Urothelium cell line (cell line): Measurements from ENCODE around the gene IMP3.
A peak's percentile ranks its signal among the peaks of the same experiment; 100 is the strongest.

ENCODE experiments used
- DNase-seq: peaks from one replicate; pipeline ENCODE4 v3.0.0; 2011; ENCODE audit warnings: low spot score, mixed read lengths
- FAIRE-seq: peaks from 2 replicates; lab custom pipeline; 2011; peaks lifted over from hg19 to GRCh38; lab: Jason Lieb, UNC

IMP3 gene

GRCh38 chr15:75673426-75674235, 33.6 kb upstream of the IMP3 start:
- DNase-seq = peak; percentile 52
- peak; percentile 63 for FAIRE-seq

- DNase-seq (peak; percentile 67), FAIRE-seq (peak; percentile 32)
Measured at GRCh38 chr15:75672646-75673425, 32.8 kb upstream of the IMP3 start.

DNA sequence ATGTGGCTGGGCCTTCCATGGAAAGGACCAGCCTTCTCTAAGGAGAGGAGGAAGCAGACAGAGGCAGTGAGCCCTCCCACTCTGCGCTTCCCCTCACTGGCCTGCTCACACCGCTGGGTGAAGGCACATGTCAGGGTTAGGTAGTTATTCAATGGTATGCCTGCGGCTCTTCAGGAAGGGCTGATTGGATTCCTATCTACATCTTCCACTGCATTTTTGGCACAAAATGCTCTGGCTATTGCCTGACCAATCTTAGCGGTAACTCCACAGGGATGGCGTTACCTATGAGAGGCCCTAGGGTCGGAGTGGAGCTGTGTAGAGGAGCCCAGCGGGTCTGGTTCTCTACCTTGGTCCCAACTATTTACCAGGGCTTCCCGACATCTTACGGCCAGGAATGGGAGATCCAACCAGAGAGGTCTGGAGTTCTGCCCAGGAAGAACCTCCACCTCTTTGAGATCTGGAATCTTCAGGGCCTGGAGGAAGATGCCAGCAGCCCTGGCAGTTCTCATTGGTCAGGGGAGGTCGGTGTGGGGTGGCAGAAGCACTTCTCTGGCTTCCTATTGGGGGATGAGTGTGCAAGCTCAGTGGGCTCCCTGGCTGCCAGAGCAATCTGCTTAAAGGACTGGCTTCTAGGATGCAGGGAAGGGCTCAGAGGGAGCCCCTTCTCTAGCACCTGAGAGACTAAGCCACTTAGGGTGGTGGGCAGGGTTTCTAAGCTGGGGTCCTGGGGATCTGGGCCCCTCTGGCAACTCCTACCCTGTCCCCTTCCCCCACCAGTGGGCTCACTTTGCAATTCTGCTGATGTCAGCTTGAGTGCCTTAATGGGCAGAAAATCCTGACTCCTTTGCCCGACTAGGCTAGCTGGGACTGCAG, 31.9 kb upstream of the IMP3 start:
- no peak for FAIRE-seq
- no peak for DNase-seq

- no peak for FAIRE-seq
- no peak for DNase-seq
Measured at GRCh38 chr15:75669879-75670212, 29.8 kb upstream of the IMP3 start.

DNA sequence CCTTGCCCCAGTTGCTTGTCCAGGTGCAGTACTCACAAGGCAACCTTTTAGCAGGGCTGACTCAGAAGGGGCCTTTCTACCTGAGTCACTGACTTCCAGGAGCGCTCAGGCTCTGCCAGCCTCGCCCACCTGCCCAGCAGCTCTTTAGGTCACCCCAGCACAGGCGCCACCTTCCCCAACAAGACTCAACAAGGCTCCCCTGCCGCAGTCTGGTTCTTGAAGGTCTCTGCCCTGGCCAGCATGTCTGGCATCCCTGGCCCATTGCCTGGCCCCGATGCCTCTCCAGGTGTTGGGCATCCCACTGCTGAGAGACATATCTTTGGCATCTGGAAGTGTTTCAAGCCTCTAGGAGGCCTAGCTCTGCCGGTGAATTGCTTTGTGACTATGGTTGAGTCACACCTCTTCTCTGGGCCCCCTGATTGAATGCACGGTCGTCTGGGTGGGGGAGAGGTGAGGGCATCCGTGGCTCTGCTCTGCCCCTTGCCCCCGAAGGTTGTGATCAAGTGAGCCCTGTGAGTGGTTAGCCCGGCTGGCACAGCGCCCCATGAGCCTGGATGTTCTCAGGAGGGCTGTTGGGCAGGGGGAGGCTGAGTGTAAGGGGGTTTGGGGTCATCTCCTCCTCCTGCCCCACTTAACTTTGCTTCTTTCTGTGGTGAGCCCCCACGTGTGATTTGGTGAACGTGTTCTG, 29.3 kb upstream of the IMP3 start:
- FAIRE-seq = peak; percentile 81
- DNase-seq = peak; percentile 63

GRCh38 chr15:75666823-75667501, 26.9 kb upstream of the IMP3 start:
- DNase-seq (peak; percentile 85), FAIRE-seq (peak; percentile 96)

GRCh38 chr15:75663931-75664421, 24.0 kb upstream of the IMP3 start:
- DNase-seq (no peak), FAIRE-seq (no peak)

GRCh38 chr15:75662823-75663519, 22.9 kb upstream of the IMP3 start:
- FAIRE-seq (no peak), DNase-seq (no peak)

DNA sequence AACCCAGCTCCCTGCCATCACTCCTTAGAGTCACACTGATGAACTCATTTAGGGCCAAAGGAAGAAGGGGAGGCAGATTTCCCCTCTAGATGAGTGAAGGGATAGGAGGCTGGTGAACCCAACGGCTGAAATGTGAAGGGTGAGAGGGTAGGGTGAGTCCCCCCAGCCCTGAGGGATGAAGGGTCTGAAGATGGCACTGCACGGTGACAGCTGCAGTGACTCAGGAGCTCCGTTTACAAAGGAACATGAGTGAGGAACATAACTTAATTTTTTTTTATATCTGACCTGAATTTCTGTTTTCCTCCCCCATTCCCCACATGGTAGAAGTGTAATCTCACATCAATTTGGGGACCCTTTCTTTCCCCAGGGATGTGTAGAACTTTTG, 21.7 kb upstream of the IMP3 start:
- no peak for FAIRE-seq
- DNase-seq = no peak

GRCh38 chr15:75661100-75661755, 21.2 kb upstream of the IMP3 start:
- FAIRE-seq = peak; percentile 95

GRCh38 chr15:75659928-75660645, 20.1 kb upstream of the IMP3 start:
- FAIRE-seq (peak; percentile 84), DNase-seq (no peak)

More at GRCh38 chr15:75661100-75661755, 21.2 kb upstream of the IMP3 start:
- peak; percentile 97 for DNase-seq

DNA sequence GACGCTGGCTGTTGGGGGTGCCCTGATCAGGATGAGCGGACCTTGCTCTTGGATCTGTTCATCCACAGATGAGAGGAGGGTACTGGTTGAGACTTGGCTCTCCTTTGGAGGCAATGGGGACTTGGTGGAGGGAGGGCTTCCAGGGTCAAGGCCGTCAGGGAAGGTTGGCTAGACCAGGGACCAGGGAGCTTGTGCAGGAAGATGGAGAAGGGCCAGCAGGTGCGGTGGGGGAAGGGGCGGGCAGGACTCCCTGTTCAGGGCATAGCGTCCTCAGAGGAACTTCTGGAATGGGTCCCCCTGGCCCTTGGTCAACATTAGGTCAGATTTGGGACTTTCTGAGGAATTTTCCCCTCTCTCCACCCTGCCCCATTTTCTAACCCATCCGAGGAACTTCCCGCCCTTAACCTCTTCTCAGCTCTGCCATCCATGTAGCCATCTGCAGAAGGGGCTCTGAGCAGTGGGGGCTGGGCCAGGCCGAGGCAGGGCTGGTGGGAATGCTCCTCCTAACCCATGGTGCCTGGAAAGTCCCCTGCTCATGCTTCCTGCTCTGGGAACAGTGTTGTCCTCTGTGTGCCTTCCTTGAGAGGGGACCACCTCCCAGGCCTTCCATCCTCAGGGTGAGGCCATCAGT, 19.2 kb upstream of the IMP3 start:
- no peak for FAIRE-seq
- DNase-seq = no peak

DNA sequence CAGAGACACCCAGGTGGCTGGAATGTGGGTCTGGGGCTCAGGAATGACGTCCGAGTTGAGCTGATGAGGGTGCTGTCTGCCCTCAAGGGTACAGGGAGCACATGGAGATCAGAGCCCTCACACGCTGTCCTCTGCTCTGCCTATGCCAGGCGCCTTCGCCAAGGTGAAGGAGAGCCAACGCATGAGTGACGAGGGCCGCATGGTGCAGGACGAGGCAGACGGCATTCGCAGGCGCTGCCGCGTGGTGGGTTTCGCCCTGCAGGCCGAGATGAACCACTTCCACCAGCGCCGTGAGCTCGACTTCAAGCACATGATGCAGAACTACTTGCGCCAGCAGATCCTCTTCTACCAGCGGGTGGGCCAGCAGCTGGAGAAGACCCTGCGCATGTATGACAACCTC, 16.8 kb upstream of the IMP3 start:
- no peak for DNase-seq
- no peak for FAIRE-seq

DNA sequence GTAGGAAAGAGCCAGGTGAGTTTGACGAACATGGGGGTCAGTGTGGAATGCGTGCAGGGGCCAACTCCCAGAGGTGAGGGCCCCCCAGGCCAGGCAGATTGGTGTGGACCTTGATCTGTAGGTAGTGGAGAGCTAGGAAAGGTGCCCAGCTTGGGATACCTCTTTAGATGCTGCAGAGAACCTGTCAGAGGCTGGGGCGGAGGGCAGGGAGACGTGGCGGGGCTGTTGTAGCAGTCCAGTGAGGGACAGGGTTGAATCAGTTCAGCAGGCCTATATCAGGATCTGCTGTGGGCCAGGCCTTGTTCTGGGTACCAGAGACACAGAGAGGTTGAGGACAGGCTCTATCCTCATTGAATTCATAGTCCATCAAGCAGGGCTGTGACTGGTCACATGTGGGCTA, 16.3 kb upstream of the IMP3 start:
- no peak for FAIRE-seq

DNA sequence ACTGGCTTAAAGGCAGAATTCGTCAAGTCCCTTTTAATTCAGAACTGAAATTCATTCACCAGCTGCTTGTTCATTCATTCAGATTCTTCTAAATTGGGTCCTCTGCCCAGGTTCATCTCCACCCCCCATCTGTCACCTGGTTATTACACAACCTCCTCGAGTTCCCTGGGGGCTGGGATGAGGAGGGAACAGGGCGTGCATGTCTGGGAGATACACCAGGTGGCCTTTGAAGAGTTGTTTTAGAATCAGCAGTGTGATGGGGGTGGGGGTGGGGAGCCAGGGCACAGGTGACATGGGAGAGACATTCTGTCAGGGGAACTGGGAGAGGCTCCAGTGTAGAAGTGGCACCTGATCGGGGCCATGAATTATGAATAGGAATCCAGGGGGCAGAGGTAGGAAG, 15.9 kb upstream of the IMP3 start:
- DNase-seq (no peak), FAIRE-seq (no peak)

More for the DNA sequence above, 16.3 kb upstream of the IMP3 start:
- DNase-seq = no peak

GRCh38 chr15:75654201-75654907, 14.3 kb upstream of the IMP3 start:
- DNase-seq (no peak), FAIRE-seq (no peak)

DNA sequence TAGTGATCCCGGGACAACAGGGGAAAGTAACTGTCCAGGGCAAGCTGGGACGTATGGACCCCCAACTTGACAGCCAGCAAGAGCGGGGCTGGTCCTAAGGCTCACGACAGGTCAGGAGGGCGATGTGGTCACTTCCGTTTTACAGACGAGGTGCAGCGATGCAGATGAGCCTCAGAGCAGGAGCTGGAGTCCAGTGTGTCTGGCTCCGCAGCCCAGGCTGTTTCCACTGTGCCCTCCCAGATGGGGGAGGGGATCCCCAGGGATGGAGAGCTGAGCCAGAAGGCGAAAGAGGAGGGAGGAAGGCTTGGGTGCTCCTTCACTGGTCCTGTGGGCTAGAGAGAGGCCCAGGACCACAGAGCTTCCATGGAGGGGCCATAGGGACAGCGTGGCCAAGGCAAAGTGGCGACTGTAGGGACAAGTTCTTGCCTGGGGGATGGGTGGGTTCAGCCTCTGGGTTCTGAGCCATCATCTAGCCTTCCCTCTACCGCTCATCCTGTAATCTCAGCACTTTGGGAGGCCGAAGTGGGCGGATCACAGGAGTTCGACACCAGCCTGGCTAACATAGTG, 13.4 kb upstream of the IMP3 start:
- DNase-seq = no peak
- FAIRE-seq = peak; percentile 9
